Lung (tissue), 12 donors: ENCODE measurements around the gene KCNMB2. TPM values are rescaled to one million over a fixed set of nuclear protein-coding genes. Genes with fewer than 3 reads are reported as not detected.

Experiments
- ATAC-seq: fragments of 200-7000 bp; cut with Tn5 transposase; one replicate; pipeline ENCODE4 v1.9.1; 2020; ENCODE audit warnings: moderate number of reproducible peaks; ENCODE audit not compliant: insufficient read depth, low FRiP score
- DNase-seq, 3 donors: peaks; one replicate each; pipeline ENCODE4 v3.0.0-alpha.2; 2013 to 2017
- H3K27ac ChIP-seq, 2 donors: one replicate each; pipeline ENCODE4 v1.5.1; 2013; ENCODE audit warnings: mild to moderate bottlenecking in 2 of 2, moderate library complexity in 2 of 2, control low read depth in 1 of 2, inconsistent platforms in 1 of 2, low read depth in 1 of 2, low read length in 1 of 2
- H3K27me3 ChIP-seq, 3 donors: one replicate each; pipeline ENCODE4 v1.5.1; 2013; ENCODE audit warnings: low read length in 2 of 3; ENCODE audit not compliant: control insufficient read depth in 3 of 3, insufficient read depth in 3 of 3
- H3K36me3 ChIP-seq, 4 donors: one replicate each; pipeline ENCODE4 v1.5.1; 2013; ENCODE audit warnings: low read length in 4 of 4, mild to moderate bottlenecking in 1 of 4, moderate library complexity in 1 of 4; ENCODE audit not compliant: control insufficient read depth in 4 of 4, insufficient read depth in 4 of 4
- H3K4me1 ChIP-seq, 5 donors: one replicate each; pipeline ENCODE4 v1.5.1; 2013; ENCODE audit warnings: low read length in 5 of 5, mild to moderate bottlenecking in 2 of 5, moderate library complexity in 1 of 5; ENCODE audit not compliant: control insufficient read depth in 5 of 5, insufficient read depth in 5 of 5
- H3K4me3 ChIP-seq: one replicate; pipeline ENCODE4 v1.5.1; 2013; ENCODE audit warnings: mild to moderate bottlenecking, control low read depth, moderate library complexity
- H3K9ac ChIP-seq, 2 donors: one replicate each; pipeline ENCODE4 v1.5.1; 2013; ENCODE audit warnings: low read length in 2 of 2, control low read depth in 1 of 2; ENCODE audit not compliant: insufficient read depth in 1 of 2
- H3K9me3 ChIP-seq, 4 donors: one replicate each; pipeline ENCODE4 v1.5.1; 2013; ENCODE audit warnings: low read length in 3 of 4, mild to moderate bottlenecking in 1 of 4, moderate library complexity in 1 of 4; ENCODE audit not compliant: control insufficient read depth in 4 of 4, insufficient read depth in 3 of 4
- CTCF ChIP-seq: IDR thresholded peaks from 2 replicates; pipeline ENCODE4 v1.5.1; 2012; ENCODE audit warnings: mild to moderate bottlenecking; ENCODE audit errors: control extremely low read depth, extremely low read depth
- WGBS, 2 donors: extraction: QIAGEN DNeasy Blood & Tissue Kit; methylation state at CpG; one replicate each; pipeline ENCODE4 v1.1.7; 2013; 5-methylcytosine and 5-hydroxymethylcytosine counted together
- polyA plus RNA-seq, 2 donors: library from polyadenylated mRNA; stranded (reverse); fragments of 200-250 nt; gene quantifications; one replicate each; pipeline ENCODE4 v1.2.1, GENCODE V29; 2013
- total RNA-seq, 2 donors: library from RNA; depleted of rRNA in 1 of 2; stranded (reverse); fragments of >200 nt in 1 of 2; gene quantifications; one replicate each; pipeline ENCODE4 v1.2.1, GENCODE V29; 2014 to 2021
- donor health status: control.
- donor health status: control.
- donor health status: Bipolar disorder and iron deficiency.
- donor health status: healthy.
- donor health status: DM: yes; HTN: yes; CAD: no.

KCNMB2 gene
- total and polyA plus RNA-seq, 4 donors = 0.62 to 12.2 (median 1.2) TPM

DNA sequence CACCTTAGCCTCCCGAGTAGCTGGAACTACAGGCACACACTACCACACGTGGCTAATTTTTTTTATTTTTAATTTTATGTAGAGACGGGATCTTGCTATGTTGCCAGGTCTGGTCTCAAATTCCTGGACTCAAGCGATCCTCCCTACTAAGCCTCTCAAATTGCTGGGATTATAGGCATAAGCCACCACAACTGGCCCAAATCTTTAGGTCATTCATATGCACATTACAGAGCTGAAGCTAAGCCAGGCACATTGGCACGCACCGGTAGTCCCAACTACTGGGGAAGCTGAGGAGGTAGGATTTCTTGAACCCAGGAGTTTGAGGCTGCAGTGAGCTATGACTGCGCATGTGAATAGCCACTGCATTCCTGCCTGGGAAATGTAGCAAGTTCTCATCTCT is 269.5 kb downstream of the KCNMB2 start:
- TF ChIP-seq CTCF = no peak
- Histone ChIP-seq H3K9ac (no peak overlapping the region), H3K9me3 (no peaks in the 10 kb centered on the region), H3K27me3 (no peaks in the 10 kb centered on the region), H3K27ac (no peak overlapping the region), H3K4me1 (no peaks in the 10 kb centered on the region), H3K4me3 (no peak overlapping the region), H3K36me3 (no peaks in the 10 kb centered on the region)
- no peak for DNase-seq
- ATAC-seq = no peak
- 89 to 91% methylated on average over 7 of the region's 7 CpGs for WGBS, 2 donors

DNA sequence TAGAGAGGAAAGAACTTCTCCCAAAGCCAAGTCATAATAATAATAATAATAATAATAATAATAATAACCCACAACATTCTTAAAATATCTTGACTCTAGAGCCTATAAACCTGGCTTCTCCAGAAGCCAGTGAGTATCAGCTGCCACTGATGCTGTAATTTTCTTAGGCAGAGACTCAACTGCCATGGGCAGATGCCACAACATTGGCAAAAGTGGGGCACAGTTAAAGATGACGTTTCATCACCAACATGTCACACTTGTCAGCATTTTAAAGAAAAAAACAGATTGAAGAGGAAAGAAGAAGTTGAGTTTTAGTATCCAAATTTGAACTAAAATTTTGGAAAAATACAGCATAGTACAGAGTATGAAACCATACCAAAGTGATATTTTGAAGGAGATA is 270.4 kb downstream of the KCNMB2 start:
- Histone ChIP-seq H3K27me3 (no peaks in the 10 kb centered on the region), H3K4me3 (no peak overlapping the region), H3K4me1 (no peaks in the 10 kb centered on the region), H3K36me3 (no peaks in the 10 kb centered on the region), H3K27ac (no peak overlapping the region), H3K9me3 (no peaks in the 10 kb centered on the region), H3K9ac (no peak overlapping the region)
- no peak for TF ChIP-seq CTCF
- DNase-seq (no peak), ATAC-seq (no peak)
- 87 to 91% methylated on average over 1 of the region's 1 CpG for WGBS, 2 donors

DNA sequence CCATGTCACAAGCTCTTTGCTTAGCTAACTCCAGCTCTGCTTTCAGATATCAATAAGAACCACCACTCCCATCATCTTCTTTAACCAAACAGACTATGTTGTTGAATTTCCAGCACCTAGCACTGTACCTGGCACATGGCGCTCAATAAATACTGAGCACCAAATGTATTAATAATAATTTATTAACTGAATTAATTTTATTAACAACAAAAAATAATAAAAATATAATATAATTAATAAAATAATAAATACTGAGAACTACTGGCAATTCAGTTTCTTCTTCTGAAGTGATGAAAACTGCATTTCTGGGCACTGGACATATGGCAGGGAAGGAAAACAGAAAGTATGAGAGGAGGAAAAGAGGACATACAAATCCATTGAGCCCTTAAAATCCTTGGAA is 271.5 kb downstream of the KCNMB2 start:
- ATAC-seq (no peak), DNase-seq (no peak)
- Histone ChIP-seq H3K27ac (no peak overlapping the region), H3K4me1 (no peaks in the 10 kb centered on the region), H3K4me3 (no peak overlapping the region), H3K27me3 (no peaks in the 10 kb centered on the region), H3K9me3 (no peaks in the 10 kb centered on the region), H3K9ac (no peak overlapping the region), H3K36me3 (no peaks in the 10 kb centered on the region)
- TF ChIP-seq CTCF = no peak
- 95 to 99% methylated on average over 1 of the region's 1 CpG for WGBS, 2 donors

- H3K4me1 ChIP-seq = no peaks in the 10 kb centered on the region
- H3K27me3 ChIP-seq = no peaks in the 10 kb centered on the region
- TF ChIP-seq CTCF = no peak
- ATAC-seq (no peak), DNase-seq (no peak)
- H3K36me3 ChIP-seq = no peaks in the 10 kb centered on the region
- WGBS, 2 donors = 86 to 90% methylated on average over 1 of the region's 1 CpG
- no peaks in the 10 kb centered on the region for H3K9me3 ChIP-seq
- H3K4me3 ChIP-seq = no peak overlapping the region
- no peak overlapping the region for H3K27ac ChIP-seq
- H3K9ac ChIP-seq = no peak overlapping the region
Measured at GRCh38 chr3:178808748-178809147, 272.5 kb downstream of the KCNMB2 start.
